K562 (cell line): Measurements from ENCODE around the gene HMG20B. TPM values are rescaled to one million over a fixed set of nuclear protein-coding genes. Genes with fewer than 3 reads are reported as not detected.
A peak's percentile ranks its signal among the peaks of the same experiment; 100 is the strongest.

ENCODE experiments used
- CHD2 ChIP-seq: IDR thresholded peaks from 2 replicates; pipeline ENCODE4 v1.6.1; 2011; ENCODE audit warnings: low read depth, low read length
- CREB3 ChIP-seq: fragments of 450-650 bp; conservative IDR thresholded peaks from 2 replicates; pipeline ENCODE4 v1.6.1; 2016; ENCODE audit warnings: missing genetic modification characterization, low read depth, mild to moderate bottlenecking, missing compliant biosample characterization, moderate library complexity
- E2F8 ChIP-seq: fragments of 450-650 bp; IDR thresholded peaks from 2 replicates; pipeline ENCODE4 v1.7.1; 2018; ENCODE audit warnings: mild to moderate bottlenecking, low read depth; ENCODE audit not compliant: partially characterized antibody
- GABPB1 ChIP-seq: sonication (generic); formaldehyde crosslinking; IDR thresholded peaks from 2 replicates; pipeline ENCODE4 v1.8.0; 2022; ENCODE audit warnings: mild to moderate bottlenecking, missing genetic modification reagents
- GTF3C2 ChIP-seq: IDR thresholded peaks from 3 replicates; pipeline ENCODE4 v1.6.1; 2011; ENCODE audit warnings: borderline replicate concordance, mild to moderate bottlenecking, moderate library complexity; ENCODE audit not compliant: insufficient read length; ENCODE audit errors: extremely low read depth
- KHSRP ChIP-seq: fragments of 450-650 bp; IDR thresholded peaks from 2 replicates; pipeline ENCODE4 v1.6.1; 2017
- MTA2 ChIP-seq: fragments of 450-650 bp; IDR thresholded peaks from 2 replicates; pipeline ENCODE4 v1.6.1; 2016; ENCODE audit warnings: low read depth
- RNF2 ChIP-seq: sonication (generic); IDR thresholded peaks from 2 replicates; pipeline ENCODE4 v1.6.1; 2016
- TBP ChIP-seq: optimal IDR thresholded peaks from 2 replicates; pipeline ENCODE3; 2011; ENCODE audit warnings: low read depth, low read length, improper control_type of control experiment
- TEAD4 ChIP-seq, 2 experiments: sonication (generic) in 1 of 2; formaldehyde crosslinking in 1 of 2; IDR thresholded peaks; 2 replicates each; pipeline versions ENCODE4 v1.6.1 to v1.8.0; 2012 to 2022; ENCODE audit warnings: borderline replicate concordance in 1 of 2, inconsistent platforms in 1 of 2, low read length in 1 of 2, mild to moderate bottlenecking in 1 of 2, missing genetic modification reagents in 1 of 2
- THRA ChIP-seq: fragments of 450-650 bp; IDR thresholded peaks from 2 replicates; pipeline ENCODE4 v1.6.1; 2017; ENCODE audit warnings: mild to moderate bottlenecking, moderate library complexity
- ZBTB12 ChIP-seq: fragments of 250-450 bp; sonication (Bioruptor Pico); IDR thresholded peaks from 2 replicates; pipeline ENCODE4 v1.4.0; 2020
- ZNF511 ChIP-seq: sonication (generic); formaldehyde crosslinking; IDR thresholded peaks from 2 replicates; pipeline ENCODE4 v1.8.0; 2022; ENCODE audit warnings: mild to moderate bottlenecking, missing genetic modification reagents
- polyA plus RNA-seq, 8 experiments: library from polyadenylated mRNA; depleted of rRNA in 4 of 8; stranded (reverse) in 5 of 8; unstranded in 3 of 8; fragments of >200 nt; fragmentation: Nextera tagmentation in 2 of 8; fragmentation: Illumina TruSeq in 1 of 8; extraction: Ambion mirVana in 2 of 8; extraction: Trizol in 1 of 8; gene quantifications; 2 replicates each; pipeline versions ENCODE4 v1.2.1 to v1.2.3, GENCODE V29; 2011 to 2014; ENCODE audit warnings: inconsistent platforms in 1 of 8, missing spikeins in 1 of 8
- total RNA-seq, 7 experiments: library from RNA; depleted of rRNA in 6 of 7; stranded (reverse); fragments of >200 nt in 6 of 7; fragmentation: Illumina TruSeq in 2 of 7; extraction: Trizol in 2 of 7; gene quantifications; 2 replicates each; pipeline versions ENCODE4 v1.2.1 to v1.2.3, GENCODE V29; 2011 to 2021; ENCODE audit warnings: low replicate concordance in 1 of 7
- TF ChIP-seq, protein P1 (sequence below): sonication (generic); formaldehyde crosslinking; IDR thresholded peaks from 2 replicates; pipeline ENCODE4 v1.8.1; 2023; ENCODE audit warnings: mild to moderate bottlenecking, missing genetic modification reagents

HMG20B gene
- total and polyA plus RNA-seq, 9 of the 15 experiments (the other 6 are each of a cell fraction or from before 2014, with no cell fraction given): 0.35 to 172 (median 38.6) TPM

- TF ChIP-seq MTA2 (no peak), RNF2 (no peak), TEAD4 (IDR thresholded peaks at IDR 0.05; ENCODE audit: low read length) (no peak), TEAD4 (CRISPR knock-in tag; IDR thresholded peaks at IDR 0.05; ENCODE audit: borderline replicate concordance) (no peak), KHSRP (no peak), ZNF511 (CRISPR knock-in tag) (0 out of 2 replicates have a peak, but pooled peaks have one; percentile 44), THRA (no peak), GABPB1 (CRISPR knock-in tag) (no peak), E2F8 (no peak), CREB3 (tag) (no peak), GTF3C2 (no peak), CHD2 (no peak), ZBTB12 (CRISPR knock-in tag) (no peak), TBP (no peak)
- TF ChIP-seq, protein P1, sequence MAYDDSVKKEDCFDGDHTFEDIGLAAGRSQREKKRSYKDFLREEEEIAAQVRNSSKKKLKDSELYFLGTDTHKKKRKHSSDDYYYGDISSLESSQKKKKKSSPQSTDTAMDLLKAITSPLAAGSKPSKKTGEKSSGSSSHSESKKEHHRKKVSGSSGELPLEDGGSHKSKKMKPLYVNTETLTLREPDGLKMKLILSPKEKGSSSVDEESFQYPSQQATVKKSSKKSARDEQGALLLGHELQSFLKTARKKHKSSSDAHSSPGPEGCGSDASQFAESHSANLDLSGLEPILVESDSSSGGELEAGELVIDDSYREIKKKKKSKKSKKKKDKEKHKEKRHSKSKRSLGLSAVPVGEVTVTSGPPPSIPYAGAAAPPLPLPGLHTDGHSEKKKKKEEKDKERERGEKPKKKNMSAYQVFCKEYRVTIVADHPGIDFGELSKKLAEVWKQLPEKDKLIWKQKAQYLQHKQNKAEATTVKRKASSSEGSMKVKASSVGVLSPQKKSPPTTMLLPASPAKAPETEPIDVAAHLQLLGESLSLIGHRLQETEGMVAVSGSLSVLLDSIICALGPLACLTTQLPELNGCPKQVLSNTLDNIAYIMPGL: no peak
Observed at GRCh38 chr19:3544742-3545668, 27.7 kb upstream of the HMG20B start (continued).
